ENCODE data around the gene SCIMP.
"Not testable (repeated sequence)": the region's sequence is repeated elsewhere in the genome, so short reads cannot be mapped to it uniquely, and the experiment has no call there.

Gene SCIMP

DNA sequence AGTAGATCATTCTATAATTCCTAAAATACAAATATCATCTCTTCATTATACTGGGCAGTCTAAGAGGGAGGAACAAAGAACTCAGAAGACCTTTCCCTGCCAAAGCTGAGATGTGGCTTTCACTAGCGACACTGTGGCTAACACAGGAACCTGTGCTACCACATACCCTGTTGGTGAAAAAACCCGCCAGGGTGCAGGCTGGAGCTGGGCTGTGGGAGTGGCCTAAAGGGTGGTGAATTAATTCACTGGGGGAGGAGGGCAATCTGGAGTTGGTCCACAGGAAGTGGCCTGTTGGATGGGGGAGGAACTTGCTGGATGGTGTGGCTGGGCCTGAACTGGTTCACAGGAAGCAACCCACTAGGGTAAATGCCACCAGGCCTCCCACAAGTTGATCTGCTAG is 50.4 kb downstream of the SCIMP start:
- DNase-seq (ENCODE audit: low read depth): no peak

DNA sequence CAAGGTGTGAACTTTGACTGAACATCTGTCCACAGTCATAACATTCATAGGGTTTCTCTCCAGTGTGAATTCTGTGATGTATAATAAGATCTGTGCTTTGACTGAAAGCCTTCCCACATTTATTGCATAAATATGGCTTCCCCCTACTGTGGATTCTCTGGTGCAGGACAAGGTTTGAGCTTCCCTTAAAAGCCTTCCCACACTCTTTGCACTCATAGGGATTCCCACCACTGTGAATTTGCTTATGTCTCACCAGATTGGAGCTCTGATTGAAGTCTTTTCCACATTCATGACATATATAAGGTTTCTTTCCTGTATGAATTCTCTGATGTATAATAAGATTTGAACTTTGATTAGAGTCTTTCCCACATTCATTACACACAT is 51.3 kb downstream of the SCIMP start:
- DNase-seq (ENCODE audit: low read depth): no peak

DNA sequence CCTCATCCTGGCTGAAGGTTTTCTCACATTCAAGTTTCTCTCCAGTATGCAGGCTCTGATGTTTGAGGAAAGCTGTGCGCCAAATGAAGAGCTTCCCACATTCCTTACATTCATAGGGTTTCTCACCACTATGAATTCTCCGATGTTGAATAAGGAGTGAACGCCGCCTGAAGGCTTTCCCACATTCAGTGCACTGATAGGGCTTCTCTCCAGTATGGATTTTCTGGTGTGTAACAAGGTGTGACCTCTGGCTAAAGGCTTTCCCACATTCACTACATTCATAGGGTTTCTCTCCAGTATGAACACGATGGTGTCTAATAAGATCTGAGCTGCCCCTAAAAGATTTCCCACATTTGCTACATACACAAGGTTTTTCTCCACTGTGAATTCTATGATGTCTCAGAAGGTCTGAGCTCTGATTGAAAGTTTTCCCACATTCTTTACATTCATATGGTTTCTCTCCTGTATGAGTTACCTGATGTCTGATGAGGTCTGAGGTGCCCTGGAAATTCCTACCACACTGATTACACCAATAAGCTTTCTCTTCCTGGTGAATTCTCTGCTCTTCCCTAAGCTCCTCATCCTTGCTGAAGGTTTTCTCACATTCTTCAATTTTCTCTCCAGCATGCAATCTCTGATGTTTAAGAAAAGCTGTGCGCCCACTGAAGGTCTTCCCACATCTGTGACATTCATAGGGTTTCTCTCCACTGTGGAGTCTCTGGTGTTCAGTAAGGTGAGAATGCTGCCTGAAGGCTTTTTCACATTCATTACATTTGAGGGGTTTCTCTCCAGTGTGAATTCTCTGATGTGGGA is 51.9 kb downstream of the SCIMP start:
- no peak for DNase-seq (ENCODE audit: low read depth)

DNA sequence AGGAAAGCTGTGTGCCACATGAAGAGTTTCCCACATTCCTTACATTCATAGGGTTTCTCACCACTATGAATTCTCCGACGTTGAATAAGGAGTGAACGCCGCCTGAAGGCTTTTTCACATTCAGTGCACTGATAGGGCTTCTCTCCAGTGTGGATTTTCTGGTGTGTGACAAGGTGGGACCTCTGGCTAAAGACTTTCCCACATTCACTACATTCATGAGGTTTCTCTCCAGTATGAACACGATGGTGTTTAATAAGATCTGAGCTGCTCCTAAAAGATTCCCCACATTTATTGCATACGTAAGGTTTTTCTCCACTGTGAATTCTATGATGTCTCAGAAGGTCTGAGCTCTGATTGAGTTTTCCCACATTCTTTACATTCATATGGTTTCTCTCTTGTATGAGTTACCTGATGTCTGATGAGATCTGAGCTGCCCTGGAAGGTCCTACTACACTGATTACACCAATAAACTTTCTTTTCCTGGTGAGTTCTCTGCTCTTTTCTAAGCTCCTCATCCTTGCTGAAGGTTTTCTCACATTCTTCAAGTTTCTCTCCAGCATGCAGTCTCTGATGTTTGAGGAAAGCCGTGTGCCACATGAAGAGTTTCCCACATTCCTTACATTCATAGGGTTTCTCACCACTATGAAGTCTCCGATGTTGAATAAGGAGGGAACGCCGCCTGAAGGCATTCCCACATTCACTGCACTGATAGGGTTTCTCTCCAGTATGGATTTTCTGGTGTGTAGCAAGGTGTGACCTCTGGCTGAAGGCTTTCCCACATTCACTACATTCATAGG is 53.0 kb downstream of the SCIMP start:
- no peak for DNase-seq (ENCODE audit: low read depth)

DNA sequence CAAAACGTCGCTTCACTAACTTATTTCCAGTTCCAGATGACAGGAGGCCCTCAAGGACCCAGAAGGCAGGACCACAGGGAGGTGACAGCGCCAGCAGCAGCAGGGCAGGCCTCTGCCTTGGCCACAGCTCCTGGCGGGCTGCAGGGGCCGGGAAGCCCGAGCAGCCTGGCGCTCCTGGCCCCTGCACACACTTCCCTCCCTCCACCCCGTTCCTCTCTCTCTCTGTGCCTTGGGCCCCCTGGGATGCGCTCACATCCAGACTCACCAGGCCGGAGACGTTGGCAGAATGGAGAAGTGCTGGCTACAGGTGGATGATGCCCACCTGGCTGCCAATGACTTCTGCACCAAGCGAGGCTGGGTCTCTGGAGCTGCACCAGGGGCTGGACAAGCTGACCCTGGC is 55.7 kb downstream of the SCIMP start:
- no peak for DNase-seq (ENCODE audit: low read depth)

DNA sequence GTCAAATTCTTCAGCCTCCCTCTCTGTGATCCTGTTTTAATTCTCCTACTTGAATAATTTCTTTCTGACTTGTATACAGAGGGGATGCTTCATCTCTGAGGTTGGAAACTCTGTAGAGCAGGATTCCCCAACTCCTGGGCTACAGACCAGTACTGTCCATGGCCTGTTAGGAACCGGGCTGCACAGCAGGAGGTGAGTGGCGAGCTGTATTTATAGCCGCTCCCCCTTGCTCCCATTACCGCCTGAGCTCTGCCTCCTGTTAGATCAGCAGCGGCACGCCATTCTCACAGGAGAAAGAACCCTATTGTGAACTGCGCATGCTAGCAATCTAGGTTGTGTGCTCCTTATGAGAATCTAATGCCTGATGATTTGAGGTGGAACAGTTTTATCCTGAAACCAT is 59.6 kb downstream of the SCIMP start:
- DNase-seq (ENCODE audit: low read depth): not testable (repeated sequence)

DNA sequence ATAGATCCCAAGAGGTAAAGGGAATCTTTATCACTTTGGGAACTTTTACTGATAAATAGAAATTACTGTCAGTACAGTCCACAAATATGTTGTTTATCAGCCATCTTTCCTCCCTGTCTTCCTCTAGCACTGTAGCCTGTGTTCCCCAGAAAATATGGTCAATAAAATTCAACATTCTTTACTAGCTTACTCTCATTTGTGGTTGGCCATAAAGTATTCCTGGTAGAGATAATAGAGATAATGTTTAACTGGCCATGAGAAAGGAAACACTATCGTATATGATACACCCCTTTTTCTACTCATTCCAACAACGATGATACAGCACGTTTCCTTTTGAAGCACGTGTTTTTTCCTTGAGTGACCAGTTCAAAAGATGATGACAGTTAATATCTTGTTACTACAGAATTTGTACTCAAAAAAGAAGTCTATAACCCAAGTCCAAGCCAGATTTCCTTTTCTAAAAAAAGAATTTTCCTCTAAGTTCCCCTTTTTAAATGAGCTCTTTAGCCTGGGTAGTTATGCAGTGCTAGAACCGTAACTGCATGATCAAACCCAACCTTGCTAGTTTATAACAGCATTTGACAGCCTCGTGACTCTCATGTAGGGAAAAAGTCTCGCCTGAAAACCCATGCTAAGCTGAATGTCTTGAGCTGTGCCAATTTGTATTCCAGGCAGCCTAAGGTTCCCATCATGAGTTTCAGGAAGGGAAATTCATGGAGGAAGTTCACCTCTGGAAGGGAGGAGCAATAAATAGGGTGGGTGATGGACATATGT is 68.7 kb downstream of the SCIMP start:
- peak; percentile 54 for DNase-seq (ENCODE audit: low read depth)

DNA sequence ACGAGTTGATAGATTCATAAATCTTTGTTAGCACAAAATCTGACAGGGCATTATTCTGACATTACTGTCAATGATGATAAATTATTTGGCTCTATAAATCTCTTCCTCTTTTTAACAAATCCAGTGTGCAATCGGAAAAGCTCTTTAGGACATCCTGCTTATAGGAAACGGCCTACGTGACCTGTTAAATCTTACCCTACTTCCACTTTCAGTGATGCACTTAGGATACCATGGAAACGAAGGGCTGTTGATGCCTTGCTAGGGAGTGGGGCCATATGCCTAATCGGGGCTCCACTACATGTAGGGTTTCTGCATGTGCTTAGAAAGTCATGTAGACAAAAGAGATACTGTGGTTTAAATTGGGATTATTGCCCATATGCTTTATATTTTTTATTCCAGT is 70.2 kb downstream of the SCIMP start:
- DNase-seq (ENCODE audit: low read depth): no peak

DNA sequence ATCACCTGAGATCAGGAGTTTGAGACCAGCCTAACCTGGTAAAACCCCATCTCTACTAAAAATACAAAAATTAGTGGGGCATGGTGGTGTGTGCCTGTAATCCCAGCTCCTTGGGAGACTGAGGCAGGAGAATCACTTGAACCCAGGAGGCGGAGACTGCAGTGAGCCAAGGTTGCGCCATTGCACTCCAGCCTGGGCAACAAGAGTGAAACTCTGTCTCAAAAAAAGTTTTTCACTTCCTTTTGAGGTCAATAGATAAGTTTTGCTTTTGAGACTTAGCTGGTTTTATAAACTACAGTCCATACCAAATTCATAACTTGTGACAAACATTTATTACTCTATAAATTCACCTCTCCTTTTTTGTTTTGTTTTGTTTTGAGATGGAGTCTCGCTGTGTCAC is 72.9 kb downstream of the SCIMP start:
- not testable (repeated sequence) for DNase-seq (ENCODE audit: low read depth)

DNA sequence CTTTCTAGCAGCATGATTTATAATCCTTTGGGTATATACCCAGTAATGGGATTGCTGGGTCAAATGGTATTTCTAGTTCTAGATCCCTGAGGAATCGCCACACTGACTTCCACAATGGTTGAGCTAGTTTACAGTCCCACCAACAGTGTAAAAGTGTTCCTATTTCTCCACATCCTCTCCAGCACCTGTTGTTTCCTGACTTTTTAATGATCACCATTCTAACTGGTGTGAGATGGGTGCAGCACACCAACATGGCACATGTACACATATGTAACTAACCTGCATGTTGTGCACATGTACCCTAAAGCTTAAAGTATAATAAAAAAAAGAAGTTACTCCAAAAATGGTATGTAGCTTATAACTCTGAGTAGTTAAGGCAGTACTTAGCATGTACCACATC is 74.0 kb downstream of the SCIMP start:
- not testable (repeated sequence) for DNase-seq (ENCODE audit: low read depth)
